GM19438 (cell line): Measurements from ENCODE around the gene ATCAY.

Source experiments
- ATAC-seq: cut with Tn5 transposase; IDR thresholded peaks from one replicate; pipeline ENCODE4 v1.9.1; 2021; ENCODE audit warnings: low read depth; ENCODE audit not compliant: unreplicated experiment

ATCAY gene, protein sequence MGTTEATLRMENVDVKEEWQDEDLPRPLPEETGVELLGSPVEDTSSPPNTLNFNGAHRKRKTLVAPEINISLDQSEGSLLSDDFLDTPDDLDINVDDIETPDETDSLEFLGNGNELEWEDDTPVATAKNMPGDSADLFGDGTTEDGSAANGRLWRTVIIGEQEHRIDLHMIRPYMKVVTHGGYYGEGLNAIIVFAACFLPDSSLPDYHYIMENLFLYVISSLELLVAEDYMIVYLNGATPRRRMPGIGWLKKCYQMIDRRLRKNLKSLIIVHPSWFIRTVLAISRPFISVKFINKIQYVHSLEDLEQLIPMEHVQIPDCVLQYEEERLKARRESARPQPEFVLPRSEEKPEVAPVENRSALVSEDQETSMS

DNA sequence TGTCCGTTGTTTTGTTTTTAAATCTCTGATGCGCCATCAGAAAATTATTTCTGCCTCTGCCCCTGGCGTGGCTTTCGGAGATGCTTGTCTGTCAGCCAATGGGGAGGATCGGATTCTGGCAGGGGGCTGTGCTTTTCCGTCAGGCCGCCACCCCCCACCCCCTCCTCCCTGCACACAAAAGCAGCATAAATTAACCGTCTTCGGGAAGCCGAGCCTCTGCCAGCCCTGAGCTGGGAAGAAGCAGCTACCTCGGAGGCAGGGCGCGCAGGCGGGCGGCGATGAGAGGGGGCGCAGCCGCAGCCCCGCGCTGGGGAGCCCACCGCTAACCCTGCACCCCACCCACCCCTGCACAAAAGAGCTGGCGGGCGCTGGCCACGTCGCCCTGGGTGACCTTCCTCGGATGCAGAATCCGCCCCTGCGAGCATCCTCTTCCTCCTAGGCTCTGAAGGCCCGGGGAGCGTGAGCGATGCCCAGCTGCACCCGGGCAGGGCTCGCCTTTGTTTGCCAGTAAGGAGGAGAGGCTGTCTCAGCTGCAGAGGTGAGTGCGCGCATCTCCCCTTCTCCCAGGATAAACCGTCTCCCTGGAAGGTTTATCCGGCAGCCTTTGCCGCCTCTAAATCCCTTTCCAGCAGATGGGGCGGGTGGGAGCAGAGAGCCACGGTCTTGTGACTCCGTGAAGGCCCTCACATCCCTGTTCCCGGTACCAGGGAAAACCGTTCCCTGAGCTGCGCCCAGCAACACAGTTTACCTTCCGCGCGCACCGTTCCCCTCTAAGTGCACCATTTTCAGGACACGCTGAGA, at the start of gene ATCAY:
Gene ATCAY, plus strand, starts transcription at position 215 of the 801 bp plus-strand sequence. CDS start 5,083 bp downstream, outside the sequence.
- no peak for ATAC-seq

- ATAC-seq, result no peak
Observed at GRCh38 chr19:3831601-3832000, 48.9 kb upstream of the ATCAY start.

DNA sequence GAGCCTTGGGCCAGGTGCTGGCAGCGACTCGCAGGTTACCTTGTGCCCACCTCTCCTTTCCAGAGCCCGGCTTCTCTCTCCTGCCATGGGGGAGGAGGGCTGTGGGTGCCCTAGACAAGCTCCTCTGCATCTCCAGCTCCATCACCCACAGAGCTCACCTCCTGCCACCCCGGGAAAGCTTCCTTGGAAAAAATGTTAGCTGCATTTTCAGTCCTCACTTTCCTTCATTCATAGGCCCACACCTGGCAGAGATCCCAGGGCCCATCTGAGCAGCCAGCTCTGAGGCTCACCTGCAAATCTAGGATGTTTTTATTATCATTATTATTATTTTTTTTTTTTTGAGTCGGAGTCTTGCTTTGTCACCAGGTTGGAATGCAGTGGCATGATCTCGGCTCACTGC, 48.5 kb upstream of the ATCAY start:
- no peak for ATAC-seq

GRCh38 chr19:3833578-3834348, 46.7 kb upstream of the ATCAY start:
- no peak for ATAC-seq

DNA sequence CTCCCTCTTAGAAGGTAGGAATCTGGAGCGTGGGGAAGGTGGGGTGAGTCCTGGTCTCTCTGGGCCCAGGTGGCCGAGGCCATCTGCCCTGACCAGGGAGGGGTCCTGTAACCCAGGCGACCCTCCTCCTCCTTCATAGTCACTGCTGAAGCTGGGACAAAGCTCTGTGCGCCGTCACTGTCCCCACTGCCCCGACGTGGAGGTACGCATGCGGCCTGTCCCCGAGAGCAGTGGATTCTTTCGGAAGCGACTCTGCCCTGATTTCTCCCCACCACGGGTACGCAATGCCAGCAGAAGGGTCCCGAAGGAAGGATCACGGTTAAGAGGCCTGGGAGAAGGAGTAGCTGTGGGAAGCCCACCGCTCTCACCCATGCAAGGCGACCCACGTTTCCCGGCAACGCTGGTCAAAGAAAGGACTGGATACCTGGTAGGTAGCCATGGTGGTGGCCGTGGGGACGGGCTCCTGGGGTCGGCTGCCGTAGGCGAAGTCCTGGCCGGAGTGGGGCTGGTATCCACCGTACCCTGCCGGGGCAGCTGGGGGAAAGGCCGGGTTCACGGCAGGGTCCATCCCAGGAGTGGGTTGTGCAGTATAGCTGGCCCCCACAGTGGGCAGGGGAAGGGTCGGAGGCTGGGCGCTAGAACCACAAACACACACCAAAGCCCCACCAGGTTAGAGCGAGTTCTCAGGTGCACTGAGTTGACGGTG, 46.0 kb upstream of the ATCAY start:
- ATAC-seq, result no peak

DNA sequence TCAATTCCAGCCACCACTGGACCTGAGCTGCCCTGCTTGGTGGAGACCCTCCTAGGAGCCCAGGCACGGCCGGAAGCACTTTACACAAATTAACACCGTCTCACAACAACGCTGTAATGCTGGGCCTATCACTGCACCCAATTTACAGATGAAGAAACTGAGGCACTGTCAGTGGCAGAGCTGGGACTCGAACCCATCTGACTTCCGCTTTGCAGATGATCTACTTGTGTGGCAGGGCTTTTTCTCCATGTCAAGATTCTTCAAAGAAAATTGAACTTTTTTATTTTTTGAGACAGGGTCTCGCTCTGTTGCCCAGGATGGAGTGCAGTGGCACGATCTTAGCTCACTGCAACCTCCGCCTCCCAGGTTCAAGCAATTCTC, 45.4 kb upstream of the ATCAY start:
- no peak for ATAC-seq

DNA sequence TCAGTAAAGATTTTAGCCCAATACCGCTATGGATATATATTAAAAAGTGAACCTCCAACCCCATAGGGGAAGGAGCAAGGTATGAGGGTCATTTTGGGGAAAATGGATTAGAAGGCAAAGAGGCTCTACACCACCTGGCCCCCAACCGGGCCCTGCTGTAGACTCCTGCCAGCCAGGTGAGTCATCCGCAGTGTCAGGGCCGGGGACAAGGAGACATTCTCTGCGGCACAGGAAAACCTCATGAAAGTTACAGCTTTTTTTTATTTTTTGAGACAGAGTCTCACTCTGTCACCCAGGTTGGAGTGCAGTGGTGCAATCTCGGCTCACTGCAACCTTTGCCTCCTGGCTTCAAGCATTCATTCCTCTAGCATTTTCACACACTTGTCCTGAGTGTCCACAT, 43.6 kb upstream of the ATCAY start:
- ATAC-seq, result no peak

DNA sequence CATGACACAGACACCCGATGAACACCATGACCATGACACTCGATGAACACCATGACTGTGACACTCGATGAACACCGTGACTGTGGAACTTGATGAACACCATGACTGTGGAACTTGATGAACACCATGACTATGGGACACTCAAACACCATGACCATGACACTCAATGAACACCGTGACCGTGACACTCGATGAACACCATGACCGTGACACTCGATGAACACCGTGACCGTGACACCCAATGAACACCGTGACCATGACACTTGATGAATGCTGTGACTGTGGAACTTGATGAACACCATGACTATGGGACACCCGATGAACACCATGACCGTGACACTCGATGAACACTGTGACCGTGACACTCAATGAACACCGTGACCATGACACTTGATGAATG, 43.2 kb upstream of the ATCAY start:
- ATAC-seq, result no peak

- no peak for ATAC-seq
Observed at GRCh38 chr19:3837922-3838321, 42.6 kb upstream of the ATCAY start.

- no peak for ATAC-seq
Observed at GRCh38 chr19:3838661-3839060, 41.8 kb upstream of the ATCAY start.

DNA sequence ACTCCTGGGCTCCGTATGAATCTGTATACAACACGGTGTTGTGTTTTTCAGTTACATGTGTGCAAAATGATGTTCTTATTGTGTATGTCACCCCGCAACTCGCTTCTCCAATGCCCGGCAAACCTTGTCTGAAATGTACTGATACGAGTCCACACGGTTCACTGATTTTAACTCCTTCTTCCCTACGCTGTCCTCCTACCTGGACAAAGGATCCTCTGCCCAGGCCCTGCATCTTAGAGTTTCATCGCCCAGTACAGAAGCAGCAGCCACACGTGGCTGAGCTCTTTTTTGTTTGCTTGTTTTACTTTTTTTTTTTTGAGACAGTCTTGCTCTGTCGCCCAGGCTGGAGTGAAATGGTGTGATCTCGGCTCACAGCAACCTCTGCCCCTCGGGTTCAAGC, 40.5 kb upstream of the ATCAY start:
- ATAC-seq, result no peak

DNA sequence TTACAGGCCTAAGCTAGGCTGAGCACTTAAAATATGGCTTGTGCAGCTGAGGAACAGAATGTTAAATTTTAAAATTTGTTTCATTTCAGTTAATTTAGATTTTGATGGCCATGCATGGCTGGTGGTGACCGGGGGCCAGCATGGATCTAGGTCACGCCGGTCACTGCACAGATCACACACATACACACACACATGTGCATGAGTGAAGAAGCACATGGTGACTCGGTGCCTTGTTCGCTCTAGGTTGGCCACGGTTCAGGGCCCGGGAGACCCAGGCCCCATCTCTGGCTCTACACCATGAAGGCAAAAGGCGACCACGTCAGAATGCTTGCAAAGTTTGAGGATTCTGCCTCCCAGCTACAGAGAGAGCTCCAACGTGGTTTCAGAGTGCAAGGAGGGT, 39.7 kb upstream of the ATCAY start:
- ATAC-seq, result no peak

DNA sequence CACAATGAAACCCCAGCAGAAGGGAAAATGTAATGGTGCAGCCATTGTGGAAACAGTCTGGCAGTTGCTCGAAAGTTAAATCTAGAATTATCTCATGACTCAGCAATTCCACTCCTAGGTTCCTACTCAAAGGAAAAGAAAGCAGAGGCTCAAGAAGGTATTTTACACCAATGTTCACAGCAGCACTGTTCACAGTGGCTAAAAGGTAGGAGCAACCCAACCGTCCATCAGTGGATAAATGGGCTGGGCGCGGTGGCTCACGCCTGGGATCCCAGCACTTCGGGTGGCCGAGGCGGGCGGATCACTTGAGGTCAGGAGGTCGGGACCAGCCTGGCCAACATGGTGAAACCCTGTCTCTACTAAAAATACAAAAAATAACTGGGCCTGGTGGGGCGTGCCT, 37.5 kb upstream of the ATCAY start:
- ATAC-seq, result no peak

DNA sequence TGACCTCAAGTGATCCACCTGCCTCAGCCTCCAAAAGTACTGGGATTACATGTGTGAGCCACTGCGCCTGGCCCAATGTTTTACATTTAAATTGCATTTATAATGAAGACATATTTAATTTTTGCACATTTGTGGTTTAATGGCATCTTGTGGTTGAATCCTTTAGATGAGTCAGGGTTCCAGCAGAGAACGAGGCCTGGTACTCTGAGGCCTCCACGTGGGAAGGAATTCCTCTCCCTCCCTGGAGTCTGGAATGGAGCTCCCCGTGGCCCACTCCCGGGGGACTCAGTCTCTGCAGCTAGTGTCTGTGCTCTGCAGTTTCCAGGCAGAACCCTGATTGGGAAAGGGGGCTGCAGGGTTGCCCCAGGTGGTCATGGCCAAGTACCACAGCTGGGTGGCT, 35.9 kb upstream of the ATCAY start:
- no peak for ATAC-seq

DNA sequence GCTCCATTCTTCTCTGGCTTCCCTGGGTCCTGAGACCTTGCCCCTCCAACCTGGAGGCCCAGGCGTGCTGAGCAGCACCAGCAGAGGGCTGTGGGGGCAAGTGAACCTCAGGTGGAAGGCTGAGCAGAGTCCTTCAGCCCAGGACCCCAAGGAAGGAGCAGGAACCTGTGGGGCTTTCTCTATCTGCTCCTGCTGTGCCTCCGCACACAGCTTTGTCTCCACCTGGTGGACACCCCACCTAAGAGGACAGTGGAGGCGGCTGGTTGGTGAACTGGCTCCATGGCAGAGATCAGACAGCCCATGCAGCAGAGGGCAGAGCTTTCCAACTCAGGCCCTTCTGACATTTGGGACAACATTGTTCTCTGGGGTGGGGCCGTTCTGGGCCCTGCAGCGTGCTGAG, 31.4 kb upstream of the ATCAY start:
- no peak for ATAC-seq

DNA sequence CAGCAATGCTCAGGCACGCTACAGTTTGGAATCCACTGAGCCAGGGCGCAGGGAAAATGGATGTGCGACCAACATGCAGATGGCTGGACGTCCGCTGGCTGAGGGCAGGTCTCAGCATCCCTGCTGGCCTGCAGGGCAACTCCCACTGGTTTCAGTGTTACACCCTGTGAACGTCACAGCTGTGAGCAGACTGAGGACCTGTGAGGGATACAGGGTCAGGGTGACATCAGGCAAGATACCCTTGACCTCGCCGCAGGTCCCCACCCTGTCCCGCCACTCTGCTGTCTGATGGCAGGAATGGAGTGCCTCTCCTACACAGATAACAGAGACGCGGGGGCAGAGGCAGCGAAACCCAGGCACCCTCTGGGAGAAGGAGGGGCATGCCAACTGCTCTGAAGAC, 30.7 kb upstream of the ATCAY start:
- no peak for ATAC-seq

DNA sequence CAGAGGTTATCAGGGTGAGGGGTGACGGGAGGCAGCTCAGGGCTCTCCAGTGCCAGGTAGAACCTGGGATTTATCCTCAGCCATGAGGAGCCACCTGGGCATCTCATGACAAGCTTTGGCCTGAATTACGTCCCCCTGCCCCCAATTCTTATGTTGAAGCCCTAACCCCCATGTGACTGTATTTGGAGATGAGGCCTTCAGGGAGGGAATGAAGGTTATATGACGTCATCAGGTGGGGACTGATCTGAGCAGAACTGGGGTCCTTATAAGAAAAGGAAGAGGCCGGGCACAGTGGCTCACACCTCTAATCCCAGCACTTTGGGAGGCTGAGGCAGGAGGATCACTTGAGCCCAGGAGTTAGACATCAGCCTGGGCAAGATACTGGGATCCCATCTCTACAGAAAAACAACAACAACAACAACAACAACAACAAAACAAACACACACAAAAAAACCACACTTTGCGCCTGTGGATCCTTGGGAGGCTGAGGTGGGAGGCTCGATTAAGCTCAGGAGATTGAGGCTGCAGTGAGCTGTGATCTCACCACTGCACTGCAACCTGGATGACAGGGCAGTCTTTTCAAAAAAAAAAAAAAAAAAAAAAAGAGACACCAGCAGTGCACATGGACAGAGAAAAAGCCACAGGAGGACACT, 30.0 kb upstream of the ATCAY start:
- no peak for ATAC-seq

DNA sequence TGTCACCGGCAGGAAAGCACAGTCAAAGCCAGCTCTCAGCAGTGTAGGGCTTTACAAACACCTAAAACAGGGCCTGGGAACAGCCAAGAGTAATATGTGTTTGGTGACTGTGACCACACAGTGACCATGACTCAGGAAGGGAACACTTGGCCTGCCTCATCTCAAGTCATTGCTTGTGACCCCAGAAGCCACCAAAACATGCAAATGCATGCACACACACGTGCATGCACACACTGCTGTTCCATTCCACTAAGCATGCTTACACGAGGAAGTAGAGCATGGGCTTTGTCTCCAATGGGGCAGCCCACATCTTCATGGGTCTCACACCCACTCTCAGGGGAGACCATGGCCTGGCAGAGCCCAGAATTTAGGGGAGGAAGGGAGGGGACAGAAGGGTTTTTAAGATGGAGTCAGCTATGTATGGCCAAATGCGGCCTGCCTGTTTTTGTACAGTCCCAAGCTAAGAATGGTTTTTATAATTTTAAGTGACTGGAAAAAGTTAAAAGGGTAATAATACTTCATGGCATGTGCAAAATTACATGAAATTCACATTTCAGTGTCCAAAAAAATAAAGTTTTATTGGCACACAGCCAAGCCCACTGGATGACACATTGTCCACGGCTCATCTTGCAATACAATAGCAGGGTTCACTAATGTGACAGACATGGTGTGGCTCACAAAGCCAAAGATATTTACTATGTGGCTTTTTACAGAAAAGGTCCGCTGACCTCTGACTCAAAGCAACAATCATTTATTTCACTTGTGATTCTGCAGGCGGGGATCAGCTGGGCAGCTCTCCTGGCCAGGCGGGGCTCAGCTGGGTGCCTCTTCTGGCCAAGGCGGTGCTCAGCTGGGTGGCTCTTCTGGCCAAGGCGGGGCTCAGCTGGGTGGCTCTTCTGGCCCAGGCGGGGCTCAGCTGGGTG, 29.0 kb upstream of the ATCAY start:
- no peak for ATAC-seq

- no peak for ATAC-seq
Observed at GRCh38 chr19:3852177-3852511, 28.3 kb upstream of the ATCAY start.
